ENCODE measurements around the gene ZNF772.

GRCh38 chr19:57419439-57419838 lies 57.9 kb downstream of the ZNF772 start:
- TF ChIP-seq ZNF274 (IDR thresholded peaks at IDR 0.05; ENCODE audit: low read depth, low read length) (no peak), YY1 (IDR thresholded peaks at IDR 0.05; ENCODE audit: insufficient read depth, insufficient read length) (no peak), SUZ12 (IDR thresholded peaks at IDR 0.05; ENCODE audit: extremely low read depth, insufficient read depth, insufficient read length) (no peak)
